HG03521 (cell line): ENCODE measurements around the gene NACA.
"Not testable (repeated sequence)": the region's sequence is repeated elsewhere in the genome, so short reads cannot be mapped to it uniquely, and the experiment has no call there.

Experiments used
- ATAC-seq: cut with Tn5 transposase; IDR thresholded peaks from one replicate; pipeline ENCODE4 v1.9.1; 2021; ENCODE audit warnings: mild to moderate bottlenecking, moderate library complexity; ENCODE audit not compliant: unreplicated experiment

The NACA gene

GRCh38 chr12:56724972-56725722, at the start of gene NACA:
TSS of gene NACA (minus strand) at chr12:56725299. CDS start at chr12:56724521, 778 bp downstream.
- peak; percentile 95 for ATAC-seq

- no peak for ATAC-seq
Observed at GRCh38 chr12:56773113-56773512, 48.0 kb upstream of the NACA start.

GRCh38 chr12:56772625-56773024, 47.5 kb upstream of the NACA start:
- ATAC-seq, result no peak

- no peak for ATAC-seq
Observed at GRCh38 chr12:56769868-56770267, 44.8 kb upstream of the NACA start.

GRCh38 chr12:56768424-56768823, 43.3 kb upstream of the NACA start:
- ATAC-seq, result no peak

- peak; percentile 90 for ATAC-seq
Observed at GRCh38 chr12:56766535-56766934, 41.4 kb upstream of the NACA start.

- no peak for ATAC-seq
Observed at GRCh38 chr12:56763753-56764657, 38.9 kb upstream of the NACA start.

GRCh38 chr12:56761812-56762211, 36.7 kb upstream of the NACA start:
- ATAC-seq, result no peak

- ATAC-seq, result no peak
Observed at GRCh38 chr12:56760460-56760859, 35.4 kb upstream of the NACA start.

GRCh38 chr12:56759263-56759908, 34.3 kb upstream of the NACA start:
- ATAC-seq, result no peak

- no peak for ATAC-seq
Observed at GRCh38 chr12:56758728-56759262, 33.7 kb upstream of the NACA start.

- ATAC-seq, result not testable (repeated sequence)
Observed at GRCh38 chr12:56757971-56758370, 32.9 kb upstream of the NACA start.

GRCh38 chr12:56753566-56753965, 28.5 kb upstream of the NACA start:
- ATAC-seq, result no peak

GRCh38 chr12:56751712-56752598, 26.9 kb upstream of the NACA start, which contains the start of gene PRIM1:
TSS of gene PRIM1 (minus strand) at chr12:56752323. CDS start at chr12:56752298, 25 bp downstream.
- peak; percentile 84 for ATAC-seq

- not testable (repeated sequence) for ATAC-seq
Observed at GRCh38 chr12:56750596-56750995, 25.5 kb upstream of the NACA start.

GRCh38 chr12:56749853-56750252, 24.8 kb upstream of the NACA start:
- ATAC-seq, result no peak

- ATAC-seq, result no peak
Observed at GRCh38 chr12:56749359-56749758, 24.3 kb upstream of the NACA start.

GRCh38 chr12:56728139-56728861, 3.2 kb upstream of the NACA start:
- ATAC-seq, result no peak

GRCh38 chr12:56726196-56726675, 1.1 kb upstream of the NACA start:
- ATAC-seq, result not testable (repeated sequence)
